ENCODE measurements around the gene RASSF5. TPM values are rescaled to one million over a fixed set of nuclear protein-coding genes. Genes with fewer than 3 reads are reported as not detected.
A peak's percentile ranks its signal among the peaks of the same experiment; 100 is the strongest.

RASSF5 gene
- total RNA-seq, 4 donors from 2014 or later: 4.6 to 14.0 (median 7.8) TPM

- intact Hi-C loops (cut with DNase I; ENCODE audit: low total_unique reads): no loop called here
- WGBS, 2 donors (ENCODE audit: low coverage in 1 of 2): 2% methylated on average over 48 of the region's 67 CpGs; no CpG with 5 or more reads in 1 of the 2 donors
- in situ Hi-C loops (cut with MboI; ENCODE audit: low pct_ligation_motif_present in 1 of 4, low pct_unique_long_range_greater_than_20kb in 1 of 4, low sequenced_read_pairs in 3 of 4): no loop called here
- Histone ChIP-seq H3K27ac (peak overlapping the region; percentile 78 to 88 (median 83)), H3K4me3 (peak overlapping the region; percentile 21 to 80 (median 51)), H3K36me3 (no peaks in the 10 kb centered on the region), H3K4me1 (peaks cover 6 to 58% (median 23%) of the 10 kb centered on the region in 4 donors), H3K9me3 (no peaks in the 10 kb centered on the region), H3K27me3 (no peaks in the 10 kb centered on the region)
- TF ChIP-seq POLR2A (IDR thresholded peaks at IDR 0.05) (peak; percentile 59), EP300 (IDR thresholded peaks at IDR 0.05; ENCODE audit: low read depth) (no peak), POLR2AphosphoS5 (IDR thresholded peaks at IDR 0.05) (peak; percentile 60 to 66 (median 64)), CTCF (IDR thresholded peaks at IDR 0.05) (no peak)
- peak; percentile 90 for DNase-seq
Observed at GRCh38 chr1:206556750-206557635, 49.7 kb downstream of the RASSF5 start.

GRCh38 chr1:206557636-206558473 is 50.5 kb downstream of the RASSF5 start:
- intact Hi-C loops (cut with DNase I; ENCODE audit: low total_unique reads): no loop called here
- H3K36me3 ChIP-seq: no peaks in the 10 kb centered on the region

GRCh38 chr1:206558794-206559671 is 51.7 kb downstream of the RASSF5 start:
- Histone ChIP-seq H3K27ac (peak overlapping the region; percentile 78 to 88 (median 83)), H3K9me3 (no peaks in the 10 kb centered on the region), H3K4me1 (peaks cover 10 to 65% (median 28%) of the 10 kb centered on the region in 4 donors), H3K4me3 (peak overlapping the region in 2 of 4 donors; percentile 54 to 80), H3K36me3 (no peaks in the 10 kb centered on the region), H3K27me3 (no peaks in the 10 kb centered on the region)
- no peak for DNase-seq
- intact Hi-C loops (cut with DNase I; ENCODE audit: low total_unique reads) (no loop called here), in situ Hi-C loops (cut with MboI; ENCODE audit: low pct_ligation_motif_present in 1 of 4, low pct_unique_long_range_greater_than_20kb in 1 of 4, low sequenced_read_pairs in 3 of 4) (no loop called here)
- TF ChIP-seq POLR2A (IDR thresholded peaks at IDR 0.05) (no peak), POLR2AphosphoS5 (IDR thresholded peaks at IDR 0.05) (peak in 1 of 3 donors; percentile 30), EP300 (IDR thresholded peaks at IDR 0.05; ENCODE audit: low read depth) (no peak)
- WGBS, 2 donors (ENCODE audit: low coverage in 1 of 2): 40 to 48% methylated on average over 1 to 6 of the region's 6 CpGs

More at GRCh38 chr1:206557636-206558473, 50.5 kb downstream of the RASSF5 start:
- peaks cover 10 to 62% (median 28%) of the 10 kb centered on the region in 4 donors for H3K4me1 ChIP-seq
- no peaks in the 10 kb centered on the region for H3K27me3 ChIP-seq
- in situ Hi-C loops (cut with MboI; ENCODE audit: low pct_ligation_motif_present in 1 of 4, low pct_unique_long_range_greater_than_20kb in 1 of 4, low sequenced_read_pairs in 3 of 4): no loop called here
- no peaks in the 10 kb centered on the region for H3K9me3 ChIP-seq
- no peak for DNase-seq
- TF ChIP-seq POLR2A (IDR thresholded peaks at IDR 0.05): no peak
- no peak for TF ChIP-seq CTCF (IDR thresholded peaks at IDR 0.05)
- TF ChIP-seq EP300 (IDR thresholded peaks at IDR 0.05; ENCODE audit: low read depth): no peak
- no peak for TF ChIP-seq POLR2AphosphoS5 (IDR thresholded peaks at IDR 0.05)
- H3K27ac ChIP-seq: peak overlapping the region; percentile 78 to 88 (median 83)
- WGBS, 2 donors (ENCODE audit: low coverage in 1 of 2): 48% methylated on average over 14 of the region's 14 CpGs; no CpG with 5 or more reads in 1 of the 2 donors
- H3K4me3 ChIP-seq: peak overlapping the region; percentile 21 to 80 (median 51)

- in situ Hi-C loops (cut with MboI; ENCODE audit: low pct_ligation_motif_present in 1 of 4, low pct_unique_long_range_greater_than_20kb in 1 of 4, low sequenced_read_pairs in 3 of 4): no loop called here
- Histone ChIP-seq H3K27me3 (no peaks in the 10 kb centered on the region), H3K36me3 (no peaks in the 10 kb centered on the region), H3K27ac (peak overlapping the region; percentile 78 to 88 (median 83)), H3K4me3 (peak overlapping the region in 1 of 4 donors; percentile 80), H3K9me3 (no peaks in the 10 kb centered on the region), H3K4me1 (peaks cover 10 to 65% (median 28%) of the 10 kb centered on the region in 4 donors)
- 79% methylated on average over 5 of the region's 5 CpGs; no CpG with 5 or more reads in 1 of the 2 donors for WGBS, 2 donors (ENCODE audit: low coverage in 1 of 2)
- no peak for DNase-seq
- intact Hi-C loops (cut with DNase I; ENCODE audit: low total_unique reads): no loop called here
- TF ChIP-seq POLR2AphosphoS5 (IDR thresholded peaks at IDR 0.05) (no peak), POLR2A (IDR thresholded peaks at IDR 0.05) (no peak), CTCF (IDR thresholded peaks at IDR 0.05) (no peak), EP300 (IDR thresholded peaks at IDR 0.05; ENCODE audit: low read depth) (no peak)
Observed at GRCh38 chr1:206559672-206559995, 52.3 kb downstream of the RASSF5 start.

Measured in transverse colon (tissue), 4 donors.